ENCODE data around the gene PSMD11.
A peak's percentile ranks its signal among the peaks of the same experiment; 100 is the strongest.

Gene PSMD11

DNA sequence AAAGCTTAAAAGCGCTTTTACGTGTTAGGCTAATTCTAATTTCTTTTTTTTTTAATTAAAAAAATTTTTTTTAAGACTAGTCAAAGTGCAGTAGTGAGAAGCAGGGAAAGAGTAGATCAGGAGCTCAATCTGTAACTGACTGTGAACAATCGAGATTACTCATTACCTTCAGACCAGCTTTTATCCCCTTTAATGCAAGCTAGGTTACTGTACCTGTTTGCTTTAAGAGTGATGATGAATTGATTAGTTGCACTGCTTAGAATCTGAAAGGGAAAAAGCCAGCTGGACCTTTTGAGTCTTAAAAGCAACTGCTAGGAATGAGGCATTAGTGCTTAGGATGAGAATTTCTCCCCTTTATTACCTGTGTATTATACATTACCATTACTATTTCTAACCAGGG is 19.0 kb downstream of the PSMD11 start:
- DNase-seq (ENCODE audit: low read depth in 1 of 2, low spot score in 1 of 2): no peak

DNA sequence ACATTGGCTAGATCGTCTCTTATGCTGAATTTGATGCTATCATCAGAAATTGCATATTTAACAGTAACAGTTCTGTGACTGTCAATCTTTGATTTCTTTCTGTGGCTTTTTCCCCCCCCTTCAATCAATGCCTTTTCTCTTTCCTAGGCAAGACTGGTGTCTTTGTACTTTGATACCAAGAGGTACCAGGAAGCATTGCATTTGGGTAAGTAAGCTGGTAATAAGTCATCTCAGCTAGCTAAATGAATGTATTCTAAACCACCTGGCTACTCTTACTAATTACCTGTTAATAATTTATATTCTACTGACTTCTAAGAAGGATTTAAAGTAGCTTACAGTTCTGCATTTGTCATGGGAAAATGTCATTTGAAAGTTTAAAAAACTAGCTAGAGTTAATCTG is 20.1 kb downstream of the PSMD11 start:
- no peak for DNase-seq (ENCODE audit: low read depth in 1 of 2, low spot score in 1 of 2)

GRCh38 chr17:32467949-32468348 is 23.6 kb downstream of the PSMD11 start:
- DNase-seq (ENCODE audit: low read depth in 1 of 2, low spot score in 1 of 2): no peak

GRCh38 chr17:32470405-32471167 is 26.3 kb downstream of the PSMD11 start:
- no peak for DNase-seq (ENCODE audit: low read depth in 1 of 2, low spot score in 1 of 2)

DNA sequence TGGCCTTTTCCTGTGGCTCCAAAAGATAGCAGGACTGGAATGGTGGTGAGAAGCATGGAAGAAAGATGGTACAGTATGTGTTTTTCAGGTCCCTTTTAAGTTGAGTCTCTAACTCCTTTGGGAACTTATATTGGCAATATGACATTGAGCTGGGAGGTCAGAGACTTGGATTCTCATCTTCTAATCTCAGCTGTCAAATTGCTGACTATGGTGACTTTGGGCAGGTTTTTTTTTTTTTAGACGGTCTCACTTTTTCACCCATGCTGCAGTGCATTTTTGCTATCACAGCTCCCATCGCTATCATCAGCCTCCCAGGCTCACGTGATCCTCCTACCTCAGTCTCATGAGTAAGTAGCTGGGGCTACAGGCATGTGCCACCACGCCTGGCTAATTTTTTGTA is 27.3 kb downstream of the PSMD11 start:
- no peak for DNase-seq (ENCODE audit: low read depth in 1 of 2, low spot score in 1 of 2)

DNA sequence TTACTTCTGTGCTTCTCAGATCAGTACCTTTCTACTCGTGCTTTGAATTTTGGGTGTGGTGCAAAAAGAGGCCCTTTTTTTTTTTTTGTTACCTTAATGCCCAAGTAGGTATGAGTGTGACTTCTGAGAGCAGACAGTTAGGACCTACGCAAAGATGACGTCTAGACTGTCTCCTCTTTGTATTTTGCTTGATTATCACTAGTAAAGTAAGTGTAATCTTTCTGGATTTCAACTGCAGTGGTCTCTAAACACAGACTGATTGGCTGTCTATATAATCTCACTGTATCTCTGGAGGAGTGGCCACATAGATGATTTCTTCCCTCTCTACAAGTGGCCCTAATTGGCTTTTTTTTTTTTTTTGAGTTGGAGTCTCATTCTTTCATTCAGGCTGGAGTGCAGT is 30.9 kb downstream of the PSMD11 start:
- no peak for DNase-seq (ENCODE audit: low read depth in 1 of 2, low spot score in 1 of 2)

GRCh38 chr17:32477220-32477619 is 32.9 kb downstream of the PSMD11 start:
- no peak for DNase-seq (ENCODE audit: low read depth in 1 of 2, low spot score in 1 of 2)

DNA sequence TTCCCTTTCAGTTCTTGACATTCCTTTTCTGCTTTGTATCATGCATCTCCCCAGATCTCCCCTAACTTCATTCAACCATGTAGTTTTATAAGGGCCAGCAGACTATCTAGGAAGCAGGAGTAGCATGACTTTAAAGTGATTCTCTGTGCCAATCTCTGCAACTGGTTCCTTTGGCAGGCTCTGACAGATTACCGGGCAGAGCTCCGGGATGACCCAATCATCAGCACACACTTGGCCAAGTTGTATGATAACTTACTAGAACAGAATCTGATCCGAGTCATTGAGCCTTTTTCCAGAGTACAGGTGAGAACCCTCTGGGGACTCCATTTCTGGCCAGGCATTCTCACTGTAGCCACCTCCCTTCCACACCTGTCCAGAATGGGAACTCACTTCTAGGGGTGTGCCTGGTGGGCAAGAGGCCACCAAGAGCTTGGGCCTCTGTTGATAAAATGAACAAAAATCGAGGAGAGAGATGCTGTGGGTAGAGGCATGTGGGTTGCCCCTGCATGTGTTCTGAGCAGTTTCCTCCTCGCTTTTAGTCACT is 34.8 kb downstream of the PSMD11 start:
- no peak for DNase-seq (ENCODE audit: low read depth in 1 of 2, low spot score in 1 of 2)

DNA sequence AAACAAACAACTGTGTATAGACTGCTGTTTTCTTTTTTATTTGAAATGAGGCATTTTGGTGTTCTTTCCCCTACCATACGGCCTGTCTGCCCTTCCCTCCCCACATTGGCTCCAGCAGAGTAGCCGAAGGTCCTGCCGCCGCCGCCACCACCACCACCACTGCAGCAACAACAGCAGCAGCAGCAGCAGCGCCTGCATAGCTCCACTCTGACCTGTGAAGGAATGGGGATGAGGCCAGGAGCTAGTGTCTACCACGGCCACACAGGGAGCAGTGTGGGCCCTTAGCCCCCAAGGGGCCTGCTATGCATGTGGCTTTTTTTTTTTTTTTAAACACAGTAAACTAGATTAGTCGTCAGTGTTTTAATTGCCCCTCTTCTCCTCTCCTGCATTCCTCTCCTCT is 36.9 kb downstream of the PSMD11 start:
- DNase-seq (ENCODE audit: low read depth in 1 of 2, low spot score in 1 of 2): no peak

DNA sequence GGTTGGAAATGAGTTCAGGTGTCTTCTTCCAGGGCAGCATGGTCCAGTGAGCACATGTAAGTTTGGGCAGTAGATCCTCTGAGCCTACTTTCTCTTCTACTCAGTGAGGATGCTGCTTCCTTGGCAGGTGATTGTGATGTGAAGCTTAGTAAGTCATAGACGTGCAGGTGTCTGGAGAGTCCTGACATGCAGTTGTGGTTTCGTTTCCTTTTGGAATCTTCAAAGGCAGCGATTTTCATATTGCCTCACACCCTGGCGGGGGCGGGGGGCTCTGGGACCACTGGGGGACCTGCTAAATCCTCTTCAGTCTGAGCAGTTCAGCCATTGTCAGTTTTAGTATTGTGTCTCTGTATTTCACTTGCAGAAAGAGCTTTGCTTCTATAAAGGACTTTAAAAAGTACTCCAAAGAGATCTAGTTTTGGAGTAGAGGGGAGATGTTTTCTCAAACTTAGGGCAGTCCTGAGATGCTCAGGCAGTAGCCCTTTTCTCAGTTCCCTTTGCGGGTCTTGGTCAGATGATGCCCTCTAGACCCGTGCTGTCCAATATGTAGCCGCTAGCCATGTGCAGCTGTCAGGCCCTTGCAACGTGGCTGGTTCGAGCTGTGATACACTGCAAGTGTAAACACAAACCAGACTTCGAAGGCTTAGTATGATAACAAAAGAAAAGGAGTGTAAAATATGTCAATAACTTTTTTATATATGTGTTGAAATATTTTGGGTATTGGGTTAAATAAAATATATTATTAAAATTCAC is 38.4 kb downstream of the PSMD11 start:
- no peak for DNase-seq (ENCODE audit: low read depth in 1 of 2, low spot score in 1 of 2)

GRCh38 chr17:32483451-32484019 is 39.2 kb downstream of the PSMD11 start:
- no peak for DNase-seq (ENCODE audit: low read depth in 1 of 2, low spot score in 1 of 2)

GRCh38 chr17:32484041-32484461 is 39.7 kb downstream of the PSMD11 start:
- DNase-seq (ENCODE audit: low read depth in 1 of 2, low spot score in 1 of 2): no peak

DNA sequence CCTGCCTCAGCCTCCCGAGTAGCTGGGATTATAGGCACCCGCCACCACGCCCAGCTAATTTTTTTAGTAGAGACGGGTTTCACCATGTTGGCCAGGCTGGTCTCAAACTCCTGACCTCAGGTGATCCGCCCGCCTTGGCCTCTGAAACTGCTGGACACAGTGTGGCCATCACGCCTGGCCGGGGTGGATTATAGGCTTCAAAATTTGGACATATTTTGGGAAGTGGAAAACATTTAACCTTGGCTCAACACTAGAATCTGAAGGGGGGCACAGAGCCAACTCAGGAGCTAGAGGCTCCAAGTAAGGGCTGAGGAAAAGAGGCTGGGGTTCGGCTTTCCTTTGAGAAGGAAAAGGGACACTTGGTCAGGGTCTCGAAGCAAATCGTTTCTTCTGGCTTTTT is 40.3 kb downstream of the PSMD11 start:
- DNase-seq (ENCODE audit: low read depth in 1 of 2, low spot score in 1 of 2): no peak

GRCh38 chr17:32485261-32486110 is 41.2 kb downstream of the PSMD11 start:
- no peak for DNase-seq (ENCODE audit: low read depth in 1 of 2, low spot score in 1 of 2)

DNA sequence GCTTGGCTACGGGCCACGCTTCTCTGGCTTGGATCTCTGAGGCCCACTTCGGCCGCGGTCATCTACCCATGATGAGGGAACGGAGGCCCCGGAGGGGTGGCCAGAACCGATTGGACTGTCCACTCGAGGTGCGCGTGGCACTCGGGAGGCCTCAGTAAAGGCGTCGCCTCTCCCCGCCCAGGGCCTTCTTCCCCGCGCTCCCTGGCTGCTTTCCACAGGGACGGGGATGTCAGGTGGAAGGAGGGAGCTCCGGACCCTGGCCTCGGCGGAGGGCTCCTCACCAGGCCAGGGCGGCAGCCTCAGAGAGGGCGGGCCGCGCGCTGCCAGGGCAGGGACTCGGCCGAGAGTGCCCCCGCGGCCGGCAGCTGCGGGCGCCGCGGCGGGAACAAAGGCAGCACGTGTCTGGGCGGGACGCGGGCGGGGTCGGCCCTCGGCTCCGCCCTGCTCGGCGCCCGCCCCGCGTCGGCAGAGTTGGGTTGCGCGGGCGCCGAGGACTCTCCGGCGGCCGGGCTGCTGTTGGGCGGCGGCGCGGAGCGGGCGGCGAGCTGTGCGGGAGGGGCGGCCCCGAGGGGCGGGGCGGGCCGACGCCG is 41.9 kb downstream of the PSMD11 start:
- peak; percentile 51 to 62 for DNase-seq (ENCODE audit: low read depth in 1 of 2, low spot score in 1 of 2)

GRCh38 chr17:32486701-32487472 is 42.6 kb downstream of the PSMD11 start, which contains the start of gene CDK5R1:
Gene CDK5R1 (plus strand): TSS chr17:32486993. CDS start chr17:32487621, 628 bp downstream.
- peak; percentile 53 to 65 for DNase-seq (ENCODE audit: low read depth in 1 of 2, low spot score in 1 of 2)

GRCh38 chr17:32487473-32488176 is 43.3 kb downstream of the PSMD11 start:
- DNase-seq (ENCODE audit: low read depth in 1 of 2, low spot score in 1 of 2): no peak

DNA sequence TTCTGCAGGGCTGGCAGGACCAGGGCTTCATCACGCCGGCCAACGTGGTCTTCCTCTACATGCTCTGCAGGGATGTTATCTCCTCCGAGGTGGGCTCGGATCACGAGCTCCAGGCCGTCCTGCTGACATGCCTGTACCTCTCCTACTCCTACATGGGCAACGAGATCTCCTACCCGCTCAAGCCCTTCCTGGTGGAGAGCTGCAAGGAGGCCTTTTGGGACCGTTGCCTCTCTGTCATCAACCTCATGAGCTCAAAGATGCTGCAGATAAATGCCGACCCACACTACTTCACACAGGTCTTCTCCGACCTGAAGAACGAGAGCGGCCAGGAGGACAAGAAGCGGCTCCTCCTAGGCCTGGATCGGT is 43.9 kb downstream of the PSMD11 start:
- DNase-seq (ENCODE audit: low read depth in 1 of 2, low spot score in 1 of 2): no peak

DNA sequence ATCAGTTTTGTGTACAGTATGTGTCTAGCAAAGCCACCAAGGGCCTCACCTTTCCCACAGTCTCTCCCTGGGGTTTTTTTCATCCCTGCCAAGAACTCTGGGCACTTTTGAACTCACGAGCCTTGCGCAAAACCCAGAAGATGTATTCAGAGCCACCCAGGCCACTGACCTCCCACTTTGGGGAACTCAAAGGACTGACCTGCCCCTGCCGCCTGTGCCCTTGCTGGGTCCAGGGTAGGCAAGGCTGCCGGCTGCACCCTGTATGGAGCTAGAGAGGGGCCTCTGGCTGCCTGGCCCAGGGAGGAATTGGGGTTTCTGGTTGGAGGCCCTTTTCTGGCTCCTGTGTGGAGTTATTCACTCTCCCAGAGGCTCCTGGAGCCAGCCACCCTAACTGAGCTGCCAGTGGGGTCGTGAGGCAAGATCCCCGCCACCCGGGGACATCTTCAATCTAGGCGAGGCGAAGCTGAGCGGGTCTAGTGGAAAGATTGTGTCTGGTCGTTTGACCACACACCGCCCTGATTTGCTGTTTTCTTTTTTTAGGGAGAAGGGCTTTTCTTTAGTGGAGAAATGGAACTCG is 44.4 kb downstream of the PSMD11 start:
- DNase-seq (ENCODE audit: low read depth in 1 of 2, low spot score in 1 of 2): no peak

All from stimulated activated CD4-positive, alpha-beta T cell treated with anti-CD3 and anti-CD28 coated beads, Interleukin-15, amount 100 ng/mL, for 1 hour (primary cell).